ENCODE data around the gene POU2F2.

DNA sequence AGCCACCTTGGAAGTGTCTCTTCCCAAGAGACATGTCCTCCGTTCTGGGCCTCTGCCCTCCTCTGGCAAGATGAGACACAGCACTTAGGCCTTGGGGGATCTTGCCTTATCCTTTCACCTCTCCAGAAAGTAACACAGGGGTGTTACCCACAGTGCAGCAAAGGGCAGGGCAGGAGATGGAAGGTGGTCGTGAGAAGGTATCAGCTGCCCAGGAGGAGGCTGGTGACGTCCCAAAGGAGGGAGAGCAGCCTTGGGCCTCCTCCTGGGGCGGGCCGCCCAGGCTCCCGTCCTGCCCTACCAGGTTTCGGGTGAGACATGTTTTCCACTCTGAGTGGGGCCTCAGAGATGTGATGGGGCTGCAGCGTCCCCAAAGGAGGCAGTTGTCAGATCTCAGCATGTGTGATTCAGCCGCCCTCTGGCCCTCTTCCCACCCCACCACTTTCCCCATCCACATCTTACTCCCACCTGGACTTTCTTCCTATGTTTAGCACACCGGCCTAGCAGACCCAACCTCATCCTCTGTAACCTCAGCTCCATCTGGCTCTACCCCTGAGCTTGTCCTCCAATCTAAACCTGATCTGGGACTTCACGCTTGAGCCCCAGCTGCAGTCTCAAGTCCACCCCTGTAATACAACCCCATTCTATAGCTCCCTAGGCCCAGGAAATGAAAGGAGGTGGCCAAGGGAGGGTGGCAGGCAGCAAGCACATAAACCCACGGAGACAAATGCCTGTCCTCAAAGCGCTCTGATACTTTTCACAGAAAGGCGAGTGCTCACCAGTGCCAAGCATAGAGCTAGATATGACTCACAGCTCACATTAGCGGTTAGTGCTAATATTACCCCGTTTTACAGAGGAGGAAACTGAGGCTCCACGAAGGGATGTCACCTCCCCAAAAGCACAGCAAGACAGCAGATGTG lies 9.3 kb downstream of the POU2F2 start:
- TF ChIP-seq, protein P1, sequence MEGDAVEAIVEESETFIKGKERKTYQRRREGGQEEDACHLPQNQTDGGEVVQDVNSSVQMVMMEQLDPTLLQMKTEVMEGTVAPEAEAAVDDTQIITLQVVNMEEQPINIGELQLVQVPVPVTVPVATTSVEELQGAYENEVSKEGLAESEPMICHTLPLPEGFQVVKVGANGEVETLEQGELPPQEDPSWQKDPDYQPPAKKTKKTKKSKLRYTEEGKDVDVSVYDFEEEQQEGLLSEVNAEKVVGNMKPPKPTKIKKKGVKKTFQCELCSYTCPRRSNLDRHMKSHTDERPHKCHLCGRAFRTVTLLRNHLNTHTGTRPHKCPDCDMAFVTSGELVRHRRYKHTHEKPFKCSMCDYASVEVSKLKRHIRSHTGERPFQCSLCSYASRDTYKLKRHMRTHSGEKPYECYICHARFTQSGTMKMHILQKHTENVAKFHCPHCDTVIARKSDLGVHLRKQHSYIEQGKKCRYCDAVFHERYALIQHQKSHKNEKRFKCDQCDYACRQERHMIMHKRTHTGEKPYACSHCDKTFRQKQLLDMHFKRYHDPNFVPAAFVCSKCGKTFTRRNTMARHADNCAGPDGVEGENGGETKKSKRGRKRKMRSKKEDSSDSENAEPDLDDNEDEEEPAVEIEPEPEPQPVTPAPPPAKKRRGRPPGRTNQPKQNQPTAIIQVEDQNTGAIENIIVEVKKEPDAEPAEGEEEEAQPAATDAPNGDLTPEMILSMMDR (IDR thresholded peaks at IDR 0.05): no peak
- TF ChIP-seq POLR2AphosphoS5 (IDR thresholded peaks at IDR 0.05) (no peak), EP300 (IDR thresholded peaks at IDR 0.05) (no peak), POLR2A (IDR thresholded peaks at IDR 0.05) (no peak)

Measured in stomach (tissue), 4 donors.